ENCODE results near the gene IFT88.

- no peak for TF ChIP-seq CTCF (IDR thresholded peaks at IDR 0.05; ENCODE audit: insufficient read depth, low read length)
- TF ChIP-seq GABPA (IDR thresholded peaks at IDR 0.05; ENCODE audit: low read depth) = no peak
Observed at GRCh38 chr13:20721058-20721453, 154.1 kb downstream of the IFT88 start.

Data from HL-60 (cell line).